ENCODE data around the gene SKOR1.

Gene SKOR1

GRCh38 chr15:67884009-67884408, 58.7 kb downstream of the SKOR1 start:
- FAIRE-seq (no peak), DNase-seq (ENCODE audit: low spot score) (no peak)

Data from urothelium cell line (cell line).